Epithelial cell of esophagus (primary cell): ENCODE measurements around the gene CHMP6.

Source experiments
- DNase-seq: peaks from one replicate; pipeline ENCODE4 v3.0.0; 2010; ENCODE audit warnings: low read depth
- H3K4me3 ChIP-seq: 2 replicates; pipeline ENCODE4 v1.5.1; 2011; ENCODE audit warnings: mild to moderate bottlenecking, low read length, control low read depth
- CTCF ChIP-seq: IDR thresholded peaks from 2 replicates; pipeline ENCODE4 v1.5.1; 2011; ENCODE audit warnings: low read depth, mild to moderate bottlenecking, low read length, control low read depth, inconsistent platforms; ENCODE audit not compliant: insufficient read depth; ENCODE audit errors: missing control alignments

CHMP6 gene

DNA sequence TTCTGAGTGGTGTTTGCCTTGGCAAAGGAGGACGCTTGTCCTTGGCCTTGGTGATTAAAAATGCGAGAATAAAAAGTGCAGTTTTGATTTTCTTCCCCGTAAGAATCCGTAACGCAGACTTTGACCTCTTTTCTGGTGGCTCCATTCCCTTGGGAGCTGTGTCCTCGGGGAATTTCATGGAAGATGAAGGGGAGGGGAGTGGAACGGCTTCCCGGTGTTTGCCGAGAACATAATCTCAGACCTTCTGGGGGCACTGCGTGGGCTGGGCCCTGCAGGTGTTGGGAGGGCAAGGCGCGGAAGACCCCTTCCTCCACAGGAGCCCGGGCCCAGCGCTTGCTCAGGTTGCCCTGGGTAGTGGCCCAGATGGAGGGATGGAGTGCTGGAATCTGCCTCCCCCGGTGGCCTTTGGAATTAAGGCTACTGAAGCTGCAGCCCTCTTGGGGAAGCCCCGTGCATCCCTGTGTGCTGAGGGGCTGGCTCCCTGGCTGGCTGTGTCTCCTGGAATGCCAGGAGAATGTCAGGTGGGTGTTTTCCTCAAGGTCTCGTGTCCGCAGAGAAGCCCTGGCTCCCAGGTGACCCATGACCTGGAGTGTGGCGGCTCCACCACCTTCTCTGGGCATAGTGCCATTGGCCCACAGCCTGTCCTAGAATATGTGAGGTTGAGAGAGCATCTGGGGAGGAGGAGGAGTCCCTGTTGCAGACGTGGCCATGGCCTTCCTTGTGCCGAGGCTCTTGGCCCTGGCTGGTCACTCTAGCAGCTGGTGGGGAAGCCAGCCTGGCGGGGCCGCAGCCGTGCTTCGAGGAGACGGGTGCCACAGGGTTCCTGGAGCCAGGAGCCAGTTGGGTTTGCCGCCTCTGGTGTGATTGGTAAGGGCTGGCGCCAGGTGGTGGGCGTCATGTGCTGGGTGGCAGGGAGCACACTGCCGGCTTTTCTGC lies 46.4 kb downstream of the CHMP6 start:
- DNase-seq: no peak
- no peak for TF ChIP-seq CTCF
- peak overlapping the region; percentile 81 for H3K4me3 ChIP-seq

GRCh38 chr17:81039096-81039495 lies 47.5 kb downstream of the CHMP6 start:
- DNase-seq: no peak
- no peak for TF ChIP-seq CTCF
- H3K4me3 ChIP-seq: no peak overlapping the region

- H3K4me3 ChIP-seq: peak overlapping the region; percentile 19
- TF ChIP-seq CTCF: no peak
- DNase-seq: peak; percentile 72
These were observed 48.5 kb downstream of the CHMP6 start for GRCh38 chr17:81039854-81040758.

GRCh38 chr17:81040791-81041337 lies 49.2 kb downstream of the CHMP6 start:
- no peak overlapping the region for H3K4me3 ChIP-seq
- DNase-seq: no peak
- peak; percentile 46 for TF ChIP-seq CTCF

DNA sequence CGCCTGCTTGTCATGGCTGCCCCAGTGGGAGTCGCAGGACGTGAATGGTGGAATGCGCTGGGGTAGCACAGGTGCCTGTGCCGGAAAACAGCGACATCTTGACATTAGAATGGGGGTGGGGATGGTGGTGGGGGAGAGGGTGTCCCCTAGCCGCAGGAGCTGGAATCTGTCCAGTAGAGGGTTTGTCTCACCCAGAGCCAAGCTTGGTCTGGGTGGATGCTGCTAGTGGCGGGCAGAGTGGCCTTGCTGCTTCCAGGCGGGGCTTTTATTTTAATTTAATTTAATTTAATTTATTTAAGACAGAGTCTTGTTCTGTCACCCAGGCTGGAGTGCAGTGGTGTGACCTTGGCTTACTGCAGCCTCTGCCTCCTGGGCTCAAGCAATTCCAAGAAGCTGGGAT lies 51.0 kb downstream of the CHMP6 start:
- no peak for DNase-seq
- no peak overlapping the region for H3K4me3 ChIP-seq
- no peak for TF ChIP-seq CTCF

GRCh38 chr17:81043319-81043724 lies 51.7 kb downstream of the CHMP6 start:
- no peak overlapping the region for H3K4me3 ChIP-seq
- DNase-seq: no peak
- no peak for TF ChIP-seq CTCF
